IPS-NIHi11 (cell line): ENCODE data around the gene CEP41.
A peak's percentile ranks its signal among the peaks of the same experiment; 100 is the strongest.
"Not testable (repeated sequence)": the region's sequence is repeated elsewhere in the genome, so short reads cannot be mapped to it uniquely, and the experiment has no call there.

Experiments
- DNase-seq: peaks from one replicate; pipeline ENCODE4 v3.0.0; 2012; ENCODE audit warnings: mixed read lengths, low spot score

CEP41 gene

DNA sequence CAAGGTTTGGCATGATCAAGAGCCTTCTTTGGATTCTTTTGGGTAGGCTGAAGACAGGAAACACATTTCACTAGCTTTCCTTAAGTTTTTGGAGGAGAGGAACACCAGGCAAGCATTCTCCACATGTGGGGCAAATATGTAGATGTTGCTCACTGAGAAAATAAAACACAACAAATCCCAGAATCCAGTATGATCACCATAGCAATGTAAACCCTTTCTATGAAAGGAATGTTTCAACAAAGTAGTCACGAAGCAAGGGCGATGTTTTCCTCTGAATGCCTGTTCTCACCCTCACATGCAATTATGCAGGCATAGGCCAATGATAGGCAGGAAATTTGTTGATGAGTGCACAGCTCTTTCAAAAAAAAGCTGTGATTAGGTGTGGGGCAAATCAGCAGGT lies 20.5 kb upstream of the CEP41 start:
- DNase-seq, result no peak

GRCh38 chr7:130458257-130458656 lies 17.4 kb upstream of the CEP41 start:
- no peak for DNase-seq

- DNase-seq, result no peak
Measured at GRCh38 chr7:130454959-130455358, 14.1 kb upstream of the CEP41 start.

DNA sequence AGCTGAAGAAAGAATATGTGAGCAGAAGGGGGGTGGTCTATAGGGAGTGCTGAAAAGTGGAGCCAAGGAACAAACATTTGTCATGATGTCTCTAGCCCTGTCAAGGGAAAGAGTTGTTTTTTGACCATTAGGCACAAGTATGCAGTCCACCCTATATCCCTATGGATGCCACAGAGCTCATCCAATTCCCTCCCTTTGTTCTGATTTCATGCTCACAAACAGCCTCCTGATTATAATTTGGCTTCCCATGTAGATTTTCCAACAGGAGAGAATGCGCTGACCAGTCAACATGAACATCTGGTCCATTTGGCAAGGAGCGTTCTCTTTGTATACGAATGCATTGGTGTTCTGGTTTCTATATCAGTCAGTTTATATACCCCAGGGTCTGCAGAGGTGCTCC lies 12.1 kb upstream of the CEP41 start:
- DNase-seq, result no peak

- DNase-seq, result not testable (repeated sequence)
Measured at GRCh38 chr7:130451344-130451743, 10.5 kb upstream of the CEP41 start.

DNA sequence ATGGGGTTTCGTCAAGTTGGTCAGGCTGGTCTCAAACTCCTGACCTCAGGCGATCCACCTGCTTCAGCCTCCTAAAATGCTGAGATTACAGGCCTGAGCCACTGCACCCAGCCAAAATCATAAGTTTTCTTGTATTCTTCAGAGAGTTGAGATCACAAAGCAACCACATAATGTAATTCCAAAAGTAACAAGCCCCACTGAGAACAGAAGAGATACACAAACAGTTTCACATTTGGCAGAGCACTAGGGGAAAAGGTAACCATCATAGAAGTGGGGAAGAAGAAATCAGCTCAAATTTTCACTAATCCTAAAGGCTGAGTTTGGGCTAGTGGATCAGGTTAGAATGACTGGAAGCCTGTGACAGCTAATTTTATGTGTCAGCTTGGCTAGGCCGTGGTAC lies 5.4 kb upstream of the CEP41 start:
- no peak for DNase-seq

GRCh38 chr7:130444751-130445407 lies 4.1 kb upstream of the CEP41 start:
- DNase-seq, result no peak

DNA sequence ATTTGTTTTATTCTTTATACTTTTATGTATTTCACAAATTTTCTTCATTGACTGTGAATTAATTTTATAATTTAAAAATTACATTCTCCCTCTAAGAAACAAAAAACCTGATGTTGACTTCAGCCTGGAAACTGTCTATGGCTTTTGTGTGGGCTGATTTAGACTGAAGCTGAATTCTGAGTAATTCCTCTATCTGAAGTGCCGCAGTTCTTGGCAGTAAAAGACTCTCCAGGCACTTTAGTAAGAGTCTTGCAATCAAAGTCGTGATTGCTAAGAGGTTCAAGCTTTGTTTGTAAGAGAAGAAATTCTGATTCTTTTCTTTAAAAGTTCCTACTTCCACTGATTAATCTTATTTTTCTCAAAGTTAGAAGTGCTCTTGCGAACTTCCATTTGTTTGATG lies 3.4 kb upstream of the CEP41 start:
- DNase-seq, result no peak

GRCh38 chr7:130442601-130443000 lies 1.8 kb upstream of the CEP41 start:
- no peak for DNase-seq

DNA sequence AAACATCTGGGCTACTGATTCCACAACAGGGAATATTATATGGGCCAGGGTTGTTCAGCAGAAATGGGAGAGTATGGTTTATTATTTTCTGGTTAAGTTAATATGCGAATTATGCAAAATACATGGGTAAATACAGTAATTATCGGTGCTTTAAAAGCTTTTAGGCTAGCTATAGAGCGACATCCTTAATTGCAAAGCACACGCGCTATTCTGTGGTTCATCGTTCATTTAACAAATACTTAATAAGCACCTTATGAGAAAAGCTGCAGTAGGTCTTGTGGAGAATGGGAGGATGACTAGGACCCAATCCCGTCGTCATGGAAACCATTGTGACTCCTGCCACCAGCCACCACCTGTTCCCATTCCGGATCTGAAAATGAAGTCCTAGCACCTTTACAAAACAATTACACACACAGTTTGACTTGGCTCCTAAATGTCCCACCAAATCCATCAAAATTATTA lies 623 bp upstream of the CEP41 start:
- DNase-seq, result peak; percentile 78

- DNase-seq, result no peak
Measured at GRCh38 chr7:130436253-130436652, 4.6 kb downstream of the CEP41 start.

DNA sequence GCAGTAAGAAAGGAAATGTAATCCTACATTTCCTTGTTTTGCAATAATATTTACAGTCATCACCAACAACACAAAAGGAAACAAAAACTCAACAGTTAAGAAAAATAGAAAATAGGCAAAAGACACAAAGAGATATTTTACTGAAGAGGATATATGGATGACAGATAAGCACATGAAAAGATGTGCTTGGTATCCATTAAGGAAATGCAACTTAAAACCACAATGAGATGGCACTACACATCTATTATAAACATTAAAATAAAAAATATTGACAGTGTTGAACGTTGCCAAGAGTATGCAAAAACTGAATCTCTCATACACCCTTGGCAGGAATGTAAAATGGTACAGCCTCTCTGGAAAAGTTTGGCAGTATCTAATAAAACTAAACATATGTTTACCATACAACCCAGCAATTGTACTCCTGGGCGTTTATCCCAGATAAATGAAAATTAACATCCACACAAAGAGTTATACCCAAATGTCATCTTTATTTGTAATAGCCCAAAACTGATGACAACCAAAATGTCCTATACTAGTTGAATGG lies 5.4 kb downstream of the CEP41 start:
- DNase-seq, result no peak

DNA sequence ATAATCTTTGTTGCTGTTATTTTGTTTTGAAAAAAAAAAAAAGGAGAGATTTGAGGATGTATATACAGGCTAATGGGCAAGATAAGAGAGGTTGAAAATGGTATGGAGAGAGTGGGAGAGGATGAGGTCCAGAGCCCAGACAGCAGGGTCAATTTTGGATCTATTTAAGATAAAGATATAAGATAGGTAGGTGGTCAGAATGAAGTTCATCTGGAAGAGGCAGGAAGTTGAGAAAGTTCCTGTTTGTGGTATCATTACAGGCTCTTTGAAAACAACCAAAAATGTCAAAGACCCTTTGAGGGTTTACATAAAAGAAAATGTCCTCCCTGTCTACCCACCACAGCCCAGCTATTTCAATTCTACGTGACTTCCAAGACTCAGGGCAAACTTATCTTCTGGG lies 7.5 kb downstream of the CEP41 start:
- no peak for DNase-seq

- no peak for DNase-seq
Measured at GRCh38 chr7:130432886-130433285, 7.9 kb downstream of the CEP41 start.

GRCh38 chr7:130430841-130431666 lies 9.8 kb downstream of the CEP41 start:
- no peak for DNase-seq

- no peak for DNase-seq
Measured at GRCh38 chr7:130430115-130430514, 10.7 kb downstream of the CEP41 start.

DNA sequence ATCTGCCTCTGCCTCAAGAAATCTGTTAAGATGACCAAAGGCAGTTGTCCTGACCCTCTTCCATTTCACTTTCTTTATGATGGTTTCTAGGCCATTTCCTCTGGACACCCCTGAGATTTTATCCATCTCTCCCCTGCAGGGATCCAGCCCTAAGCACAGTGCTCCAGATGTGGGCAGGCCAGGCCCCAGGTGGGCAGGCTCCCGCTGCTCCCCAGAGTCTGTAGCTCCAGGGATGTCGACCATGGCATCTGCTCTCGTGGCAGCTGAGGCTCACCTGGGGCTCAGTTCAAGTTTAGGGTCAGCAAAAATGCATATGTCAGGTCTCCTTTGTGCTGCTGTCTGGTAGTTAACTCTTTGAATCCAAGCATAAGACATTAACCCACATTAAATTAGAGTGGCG lies 11.8 kb downstream of the CEP41 start:
- DNase-seq, result no peak

- no peak for DNase-seq
Measured at GRCh38 chr7:130426564-130426963, 14.3 kb downstream of the CEP41 start.

GRCh38 chr7:130425796-130426195 lies 15.0 kb downstream of the CEP41 start:
- DNase-seq, result no peak

GRCh38 chr7:130423501-130424037 lies 17.2 kb downstream of the CEP41 start:
- no peak for DNase-seq

- DNase-seq, result no peak
Measured at GRCh38 chr7:130421684-130422083, 19.1 kb downstream of the CEP41 start.

- DNase-seq, result no peak
Measured at GRCh38 chr7:130420943-130421578, 19.8 kb downstream of the CEP41 start.

- no peak for DNase-seq
Measured at GRCh38 chr7:130419658-130420057, 21.2 kb downstream of the CEP41 start.
